HG03097 (cell line): Measurements from ENCODE around the gene RNU7-1.

Experiments
- ATAC-seq: cut with Tn5 transposase; IDR thresholded peaks from one replicate; pipeline ENCODE4 v1.9.1; 2021; ENCODE audit not compliant: unreplicated experiment, low FRiP score

RNU7-1 gene

DNA sequence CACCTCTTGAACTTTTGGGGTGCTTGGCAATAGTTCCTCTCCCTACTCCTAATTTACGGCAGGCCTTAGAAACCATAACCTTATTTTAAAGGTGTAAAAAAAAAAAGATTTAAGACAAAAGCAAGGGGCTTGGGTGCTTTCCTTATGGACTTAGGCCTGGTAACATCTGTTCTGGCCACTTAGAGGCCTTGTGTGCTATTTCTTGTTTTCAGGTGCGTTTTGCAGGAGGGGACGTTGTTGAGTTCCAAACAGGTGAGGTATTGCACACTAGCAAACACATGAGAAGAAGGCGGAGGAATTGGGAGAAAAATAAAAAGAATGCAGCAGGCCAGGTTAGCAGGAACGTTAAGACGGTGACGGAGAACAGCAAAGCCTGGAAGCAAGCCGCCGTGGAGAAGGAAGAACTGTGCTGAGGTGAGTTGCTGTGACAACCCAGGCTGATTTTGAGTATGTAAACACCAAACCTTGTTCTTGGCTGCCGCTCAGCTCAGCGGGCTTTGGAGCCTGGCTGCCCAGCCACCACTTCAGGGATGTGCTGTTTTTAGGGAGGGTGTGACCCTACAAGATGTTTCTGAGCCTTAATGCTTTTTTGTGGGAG lies 44.4 kb downstream of the RNU7-1 start:
- ATAC-seq, result no peak
